Body of pancreas (tissue), 4 donors: Measurements from ENCODE around the gene ABHD16A. TPM values are rescaled to one million over a fixed set of nuclear protein-coding genes. Genes with fewer than 3 reads are reported as not detected.
A peak's percentile ranks its signal among the peaks of the same experiment; 100 is the strongest.

Source experiments
- ATAC-seq: fragments of 150-250 bp; one replicate; pipeline ENCODE4 v1.9.1; 2016
- DNase-seq, 4 donors: peaks; one replicate each; pipeline ENCODE4 v3.0.0-alpha.2; 2019
- H3K27ac ChIP-seq, 4 donors: fragments of 200-600 bp; sonication (generic); 1 replicate in 3 of 4; 2 replicates in 1 of 4; pipeline versions ENCODE4 v1.5.1 to v1.6.1; 2016 to 2019; ENCODE audit warnings: mild to moderate bottlenecking in 1 of 4, mixed read lengths in 1 of 4, moderate library complexity in 1 of 4
- H3K27me3 ChIP-seq, 2 donors: fragments of 200-600 bp; sonication (generic); one replicate each; pipeline ENCODE4 v1.6.0; 2016; ENCODE audit warnings: mild to moderate bottlenecking in 1 of 2
- H3K36me3 ChIP-seq, 2 donors: fragments of 200-600 bp; sonication (generic); replicated peaks in 1 of 2; 2 replicates each; pipeline ENCODE4 v1.5.1; 2016; ENCODE audit warnings: low read depth in 2 of 2; ENCODE audit not compliant: insufficient read depth in 1 of 2
- H3K4me1 ChIP-seq: fragments of 200-600 bp; sonication (generic); one replicate; pipeline ENCODE4 v1.6.0; 2016
- H3K4me3 ChIP-seq, 2 donors: fragments of 200-600 bp; sonication (generic); 1 replicate in 1 of 2; 2 replicates in 1 of 2; pipeline ENCODE4 v1.5.1; 2016 to 2019
- H3K9me3 ChIP-seq, 3 donors: fragments of 200-600 bp; sonication (generic); 1 replicate in 2 of 3; 2 replicates in 1 of 3; pipeline ENCODE4 v1.5.1; 2016
- POLR2A ChIP-seq, 3 donors: fragments of 450-650 bp; IDR thresholded peaks; one replicate each; pipeline ENCODE4 v1.6.1; 2016; ENCODE audit warnings: antibody characterized with exemption in 3 of 3, mild to moderate bottlenecking in 2 of 3
- WGBS, 2 donors: methylation state at CpG; one replicate each; pipeline ENCODE4 v1.1.5; 2017; 5-methylcytosine and 5-hydroxymethylcytosine counted together
- intact Hi-C: fragments of 100-400 bp; cut with DNase I; formaldehyde crosslinking; loops from one replicate; pipeline ENCODE4 v1.15.1; 2023
- total RNA-seq, 2 donors: library from RNA; depleted of rRNA; stranded (reverse); fragments of >200 nt; gene quantifications; one replicate each; pipeline ENCODE4 v1.1.0, GENCODE V29; 2016
- TF ChIP-seq, protein P1 (sequence below), 7 experiments: fragments of 450-650 bp in 4 of 7; fragments of 200-600 bp in 3 of 7; sonication (generic) in 3 of 7; IDR thresholded peaks; one replicate each; pipeline ENCODE4 v1.5.1; 2016 to 2019; ENCODE audit warnings: antibody characterized with exemption in 7 of 7

ABHD16A gene
- total RNA-seq, 2 donors from 2014 or later: 24.7 to 38.1 TPM

DNA sequence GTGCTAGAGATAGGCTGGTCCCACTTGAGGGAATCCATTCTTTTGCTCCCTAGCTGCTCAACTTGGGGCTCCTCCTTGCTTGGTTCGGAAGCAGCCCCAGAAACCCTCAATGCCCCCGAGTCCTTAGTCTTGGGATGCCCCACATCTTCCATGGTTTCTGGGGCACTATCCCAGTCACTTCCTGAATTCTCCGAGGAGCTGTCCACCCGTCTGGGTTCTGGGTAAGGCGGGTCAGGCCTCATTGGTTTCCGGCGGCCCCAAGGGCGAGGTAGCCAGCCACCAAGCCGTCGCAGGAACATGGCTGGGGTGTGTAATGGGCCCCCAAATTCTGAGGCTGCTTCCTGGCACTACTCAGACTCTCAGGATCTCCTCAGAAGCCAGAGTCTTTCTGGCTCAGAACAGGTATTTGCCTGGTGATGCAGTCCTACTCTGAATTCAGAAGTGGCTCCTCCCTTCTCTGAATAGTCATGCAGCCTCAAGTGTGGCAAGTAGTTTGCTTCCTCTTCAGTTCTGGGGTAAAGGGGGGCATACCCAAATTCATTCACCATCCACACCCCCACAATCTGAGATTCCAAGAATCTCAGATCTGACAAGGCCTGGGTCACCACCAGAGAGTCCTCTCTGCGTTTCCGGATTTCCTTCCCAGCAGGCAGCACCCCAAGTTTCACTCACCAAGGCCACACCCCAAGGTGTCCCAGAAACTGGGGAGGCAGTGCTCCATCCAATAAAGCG, 43.3 kb downstream of the ABHD16A start:
- Histone ChIP-seq H3K9me3 (no peaks in the 10 kb centered on the region), H3K4me1 (peaks cover 63% of the 10 kb centered on the region), H3K4me3 (peak overlapping the region; percentile 44 to 81), H3K36me3 (peaks cover 0 to 5% of the 10 kb centered on the region in 2 donors), H3K27me3 (no peaks in the 10 kb centered on the region), H3K27ac (peak overlapping the region; percentile 85 to 89 (median 86))
- peak; percentile 10 for ATAC-seq
- intact Hi-C loops: no loop called here
- TF ChIP-seq, protein P1, sequence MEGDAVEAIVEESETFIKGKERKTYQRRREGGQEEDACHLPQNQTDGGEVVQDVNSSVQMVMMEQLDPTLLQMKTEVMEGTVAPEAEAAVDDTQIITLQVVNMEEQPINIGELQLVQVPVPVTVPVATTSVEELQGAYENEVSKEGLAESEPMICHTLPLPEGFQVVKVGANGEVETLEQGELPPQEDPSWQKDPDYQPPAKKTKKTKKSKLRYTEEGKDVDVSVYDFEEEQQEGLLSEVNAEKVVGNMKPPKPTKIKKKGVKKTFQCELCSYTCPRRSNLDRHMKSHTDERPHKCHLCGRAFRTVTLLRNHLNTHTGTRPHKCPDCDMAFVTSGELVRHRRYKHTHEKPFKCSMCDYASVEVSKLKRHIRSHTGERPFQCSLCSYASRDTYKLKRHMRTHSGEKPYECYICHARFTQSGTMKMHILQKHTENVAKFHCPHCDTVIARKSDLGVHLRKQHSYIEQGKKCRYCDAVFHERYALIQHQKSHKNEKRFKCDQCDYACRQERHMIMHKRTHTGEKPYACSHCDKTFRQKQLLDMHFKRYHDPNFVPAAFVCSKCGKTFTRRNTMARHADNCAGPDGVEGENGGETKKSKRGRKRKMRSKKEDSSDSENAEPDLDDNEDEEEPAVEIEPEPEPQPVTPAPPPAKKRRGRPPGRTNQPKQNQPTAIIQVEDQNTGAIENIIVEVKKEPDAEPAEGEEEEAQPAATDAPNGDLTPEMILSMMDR (IDR thresholded peaks at IDR 0.05): no peak
- TF ChIP-seq POLR2A (IDR thresholded peaks at IDR 0.05): no peak
- WGBS, 2 donors: 10% methylated on average over 7 to 13 of the region's 13 CpGs
- DNase-seq: no peak

DNA sequence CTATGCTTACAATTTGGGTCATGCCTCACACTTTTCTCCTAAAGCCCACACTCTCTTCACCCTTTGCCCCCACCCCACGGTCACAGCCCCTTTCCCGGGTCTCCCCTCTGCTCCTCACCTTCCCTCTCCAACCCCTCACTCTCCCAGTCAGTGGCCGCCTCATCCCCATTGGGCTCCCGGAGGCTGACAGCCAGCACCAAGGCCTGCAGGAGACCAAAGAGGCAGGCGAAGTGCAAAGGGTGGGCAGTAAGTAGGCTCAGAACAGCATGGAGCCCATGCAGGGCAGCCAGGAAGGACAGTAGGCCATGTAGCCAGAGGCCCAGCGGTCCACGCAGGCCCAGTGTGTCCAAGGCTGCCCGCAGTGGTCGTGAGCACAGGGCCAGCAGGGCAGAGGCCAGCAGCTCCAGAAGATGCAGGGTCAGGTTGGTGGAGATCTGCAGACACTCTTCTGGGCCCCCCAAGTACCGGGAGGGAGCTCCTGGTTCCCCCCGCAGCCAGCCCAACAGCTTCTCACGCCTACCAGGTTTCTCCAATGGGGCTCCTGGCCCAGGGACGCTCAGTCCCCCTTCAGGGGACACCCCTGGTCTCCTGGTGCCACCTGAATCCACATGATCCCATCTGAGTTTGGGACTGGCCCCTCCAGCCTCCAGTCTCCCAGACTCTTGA, 44.0 kb downstream of the ABHD16A start:
- Histone ChIP-seq H3K9me3 (no peaks in the 10 kb centered on the region), H3K27me3 (no peaks in the 10 kb centered on the region), H3K4me1 (peaks cover 59% of the 10 kb centered on the region), H3K36me3 (peaks cover 0 to 5% of the 10 kb centered on the region in 2 donors), H3K4me3 (peak overlapping the region; percentile 44 to 81), H3K27ac (peak overlapping the region in 3 of 4 donors; percentile 85 to 89 (median 86))
- intact Hi-C loops: no loop called here
- no peak for ATAC-seq
- 55 to 73% methylated on average over 7 to 11 of the region's 13 CpGs for WGBS, 2 donors
- no peak for DNase-seq
- TF ChIP-seq, protein P1 (IDR thresholded peaks at IDR 0.05): no peak
- TF ChIP-seq POLR2A (IDR thresholded peaks at IDR 0.05): no peak

DNA sequence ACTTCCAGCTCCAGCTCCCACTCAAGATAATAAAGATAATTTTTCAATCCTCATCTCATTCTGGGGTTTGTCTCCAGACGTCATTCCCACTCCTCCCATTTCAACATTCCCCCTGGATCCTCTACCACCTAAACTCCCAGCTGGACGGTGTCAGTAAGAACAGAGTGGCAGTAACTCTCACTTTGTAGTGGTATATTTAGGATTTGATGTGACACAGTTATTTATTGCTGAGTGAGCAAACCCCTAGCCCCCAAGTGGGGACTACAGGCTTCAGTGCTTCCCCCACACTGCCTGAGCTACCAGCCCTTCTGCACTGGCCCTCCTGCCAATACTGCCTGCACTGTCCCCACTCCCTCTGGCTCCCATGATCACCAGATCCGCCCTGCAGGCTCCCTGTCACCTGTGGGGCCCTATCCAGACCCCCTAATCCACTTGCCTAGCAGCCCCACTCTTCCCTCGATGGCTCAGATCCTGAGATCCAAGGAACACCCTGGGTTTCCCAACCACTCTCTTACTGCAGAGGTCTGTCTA, 44.9 kb downstream of the ABHD16A start:
- intact Hi-C loops: no loop called here
- DNase-seq: no peak
- no peak overlapping the region for H3K4me3 ChIP-seq
- H3K4me1 ChIP-seq: peaks cover 56% of the 10 kb centered on the region
- H3K27ac ChIP-seq: no peak overlapping the region
- WGBS, 2 donors: 72% methylated on average over 4 of the region's 4 CpGs
- H3K9me3 ChIP-seq: no peaks in the 10 kb centered on the region
- H3K27me3 ChIP-seq: no peaks in the 10 kb centered on the region
- TF ChIP-seq, protein P1 (IDR thresholded peaks at IDR 0.05): no peak
- no peak for TF ChIP-seq POLR2A (IDR thresholded peaks at IDR 0.05)
- peaks cover 0 to 5% of the 10 kb centered on the region in 2 donors for H3K36me3 ChIP-seq
- ATAC-seq: no peak

DNA sequence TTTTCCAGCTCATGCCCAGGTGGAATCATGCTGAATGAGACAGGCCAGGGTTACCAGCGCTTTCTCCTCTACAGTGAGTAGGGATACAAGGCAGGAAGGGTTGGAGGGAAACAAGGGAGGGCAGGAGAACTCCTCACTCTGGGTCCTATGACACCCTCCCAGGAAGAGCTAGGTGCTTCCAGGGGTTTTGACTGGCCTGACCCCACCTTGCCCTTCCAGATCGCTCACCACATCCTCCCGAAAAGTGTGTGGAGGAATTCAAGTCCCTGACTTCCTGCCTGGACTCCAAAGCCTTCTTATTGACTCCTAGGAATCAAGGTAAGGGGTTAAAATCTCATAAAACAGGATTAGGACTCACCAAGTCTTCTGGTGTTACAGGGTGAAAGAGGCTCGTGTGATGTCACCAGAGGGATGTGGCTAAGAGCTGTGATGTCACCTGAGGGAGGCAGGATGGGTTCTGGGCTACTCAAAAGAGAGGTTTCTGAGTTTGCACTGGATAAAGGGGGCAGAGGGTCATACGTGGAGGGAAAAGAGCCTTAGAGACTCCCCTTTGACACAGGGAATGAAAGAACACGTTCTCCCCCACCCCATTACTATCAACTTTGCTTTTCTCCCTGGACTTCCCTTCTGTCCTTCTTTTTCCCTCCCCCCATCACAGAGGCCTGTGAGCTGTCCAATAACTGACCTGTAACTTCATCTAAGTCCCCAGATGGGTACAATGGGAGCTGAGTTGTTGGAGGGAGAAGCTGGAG, 45.5 kb downstream of the ABHD16A start:
- Histone ChIP-seq H3K4me1 (peaks cover 51% of the 10 kb centered on the region), H3K4me3 (no peak overlapping the region), H3K27me3 (no peaks in the 10 kb centered on the region), H3K36me3 (peaks cover 0 to 5% of the 10 kb centered on the region in 2 donors), H3K27ac (no peak overlapping the region), H3K9me3 (no peaks in the 10 kb centered on the region)
- TF ChIP-seq, protein P1 (IDR thresholded peaks at IDR 0.05): no peak
- TF ChIP-seq POLR2A (IDR thresholded peaks at IDR 0.05): no peak
- DNase-seq (no peak), ATAC-seq (no peak)
- 68 to 78% methylated on average over 4 to 6 of the region's 6 CpGs for WGBS, 2 donors
- intact Hi-C loops: no loop called here
